ENCODE data around the gene OPA3.

OPA3 gene

GRCh38 chr19:45503909-45504308 is 80.7 kb downstream of the OPA3 start:
- DNase-seq (ENCODE audit: low read depth): no peak

DNA sequence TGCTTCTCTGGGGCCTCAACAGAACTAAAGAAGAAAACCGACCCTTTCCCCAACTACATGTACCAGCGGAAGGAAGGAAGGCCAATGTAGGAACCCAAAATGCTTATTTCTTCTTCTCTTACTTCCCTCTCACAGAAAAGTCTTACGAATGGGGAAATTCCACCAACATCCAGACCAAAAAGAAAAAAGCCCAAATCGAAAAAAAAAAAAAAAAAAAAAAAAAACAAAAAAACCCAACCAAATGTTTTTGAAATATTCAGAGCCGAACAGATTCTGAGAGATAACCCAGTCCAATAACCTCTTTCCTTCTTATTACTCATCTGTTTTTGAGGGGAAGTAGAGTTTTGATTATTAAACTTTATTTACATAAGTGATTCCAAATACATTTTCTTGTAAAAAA is 82.5 kb downstream of the OPA3 start:
- DNase-seq (ENCODE audit: low read depth): no peak

- DNase-seq (ENCODE audit: low read depth): no peak
Observed at GRCh38 chr19:45501730-45502014, 82.9 kb downstream of the OPA3 start.

GRCh38 chr19:45500918-45501729 is 83.5 kb downstream of the OPA3 start:
- no peak for DNase-seq (ENCODE audit: low read depth)

DNA sequence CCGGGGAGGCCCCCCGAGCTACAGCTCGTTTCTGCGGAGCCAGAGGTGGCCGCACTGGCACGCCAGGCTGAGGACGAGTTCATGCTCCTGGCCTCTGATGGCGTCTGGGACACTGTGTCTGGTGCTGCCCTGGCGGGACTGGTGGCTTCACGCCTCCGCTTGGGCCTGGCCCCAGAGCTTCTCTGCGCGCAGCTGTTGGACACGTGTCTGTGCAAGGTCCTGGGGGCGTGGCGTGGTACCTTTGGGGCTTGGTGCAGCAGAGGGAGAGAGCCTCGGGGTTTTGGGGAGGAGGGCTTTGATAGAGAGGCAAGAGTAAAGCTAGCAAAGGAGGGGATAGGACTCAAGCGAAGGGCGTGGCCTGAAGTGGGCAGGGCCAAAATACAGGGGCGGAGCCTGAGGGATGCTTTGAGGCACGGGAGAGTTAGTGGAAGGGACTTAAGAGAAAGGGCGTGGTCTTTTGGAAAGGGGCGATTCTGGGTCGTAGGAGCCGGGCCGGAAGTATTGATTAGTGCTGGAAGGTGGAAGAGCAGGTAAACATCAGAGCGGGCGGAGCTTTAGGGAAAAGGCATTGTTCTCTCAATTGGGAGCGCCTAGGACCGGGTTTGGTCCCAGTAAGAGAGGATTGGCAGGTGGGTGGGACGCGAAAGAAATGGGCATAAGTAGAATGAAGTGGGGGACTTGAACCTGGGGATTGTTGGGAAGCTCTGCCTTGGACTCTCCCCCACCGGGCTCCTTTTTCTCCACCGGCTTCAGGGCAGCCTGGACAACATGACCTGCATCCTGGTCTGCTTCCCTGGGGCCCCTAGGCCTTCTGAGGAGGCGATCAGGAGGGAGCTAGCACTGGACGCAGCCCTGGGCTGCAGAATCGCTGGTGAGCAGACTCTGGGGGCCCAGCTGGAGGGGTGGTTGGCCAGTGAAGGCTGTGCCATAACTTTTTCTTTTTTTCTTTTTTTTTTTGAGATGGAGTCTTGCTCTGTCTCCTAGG is 85.1 kb downstream of the OPA3 start:
- DNase-seq (ENCODE audit: low read depth): no peak

- DNase-seq (ENCODE audit: low read depth): no peak
Observed at GRCh38 chr19:45498411-45499195, 86.0 kb downstream of the OPA3 start, which contains the start of gene PPM1N. PPM1N (plus strand) TSS chr19:45498443; CDS start chr19:45498473, 30 bp downstream.

- DNase-seq (ENCODE audit: low read depth): no peak
Observed at GRCh38 chr19:45497791-45498190, 86.8 kb downstream of the OPA3 start.

DNA sequence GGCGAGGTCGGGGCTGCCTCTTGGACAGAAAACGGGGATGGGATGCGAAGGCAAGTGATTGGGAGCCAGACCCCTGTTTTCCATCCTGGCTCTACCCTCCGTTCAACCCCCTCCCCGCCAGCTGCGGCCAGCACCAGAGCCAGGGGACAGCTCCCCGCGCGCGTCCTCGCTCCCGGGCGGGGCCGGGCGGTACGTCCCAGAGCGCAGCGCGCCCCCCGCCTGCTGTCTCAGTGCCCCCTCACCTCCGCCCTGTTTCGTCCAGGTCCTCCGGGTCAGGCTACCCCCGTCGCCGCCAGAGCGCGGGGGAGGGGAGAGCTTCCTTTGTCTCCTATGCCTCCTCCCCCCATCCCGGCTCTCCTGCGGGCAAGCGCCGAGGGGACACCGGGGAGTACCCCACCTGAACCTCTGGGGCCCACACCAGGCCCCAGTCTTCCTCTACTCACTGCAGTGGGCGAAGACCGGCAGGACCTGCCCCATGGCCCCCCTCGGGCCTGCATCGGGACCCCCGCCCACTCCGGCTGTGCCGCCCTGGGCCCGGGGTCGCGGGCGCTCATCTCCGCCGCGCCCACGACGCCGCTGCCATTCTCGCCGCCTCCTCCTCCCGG is 88.2 kb downstream of the OPA3 start:
- DNase-seq (ENCODE audit: low read depth): no peak

GRCh38 chr19:45495178-45495577 is 89.4 kb downstream of the OPA3 start:
- DNase-seq (ENCODE audit: low read depth): no peak

GRCh38 chr19:45494261-45494916 is 90.2 kb downstream of the OPA3 start:
- DNase-seq (ENCODE audit: low read depth): no peak

DNA sequence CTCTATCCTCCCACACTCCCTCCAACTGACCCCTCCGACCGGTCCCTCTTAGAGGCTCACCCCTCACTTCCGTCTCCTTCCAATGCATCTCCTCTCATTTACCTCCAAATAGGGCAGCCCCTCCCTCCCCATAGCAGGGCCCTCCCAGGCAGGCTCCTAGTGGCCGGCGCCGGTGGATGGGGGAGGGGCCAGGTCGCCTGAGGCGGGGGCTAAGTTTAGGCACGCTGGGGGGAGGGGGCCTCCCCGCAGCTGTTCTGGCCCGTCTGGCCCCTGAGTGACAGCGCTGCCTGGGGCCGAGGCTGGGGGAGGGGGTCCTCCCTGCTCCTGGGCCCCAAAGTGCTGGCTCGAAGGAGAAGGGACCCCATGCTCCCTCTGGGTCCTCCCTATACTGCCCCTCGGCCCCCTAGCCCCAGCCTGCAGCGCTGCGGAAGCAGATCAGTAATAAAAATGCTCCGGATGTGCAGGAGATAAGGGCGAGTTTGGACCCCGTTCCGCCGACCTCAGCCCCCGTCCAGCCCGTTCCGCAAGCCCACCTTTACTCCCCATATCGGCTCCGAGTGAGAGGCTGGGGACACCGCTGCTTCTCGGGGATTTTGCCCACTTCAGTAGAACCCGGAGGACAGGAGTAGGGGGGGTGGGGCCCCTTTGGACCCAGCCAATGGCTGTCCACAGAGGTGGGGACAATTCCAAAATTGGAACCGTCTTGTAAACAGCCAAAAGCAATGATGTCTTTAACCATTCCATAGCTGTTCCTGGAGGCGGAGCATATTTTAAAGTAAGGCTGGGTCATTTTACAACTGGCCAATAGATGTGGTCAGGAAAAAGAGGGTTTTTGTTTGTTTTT is 91.8 kb downstream of the OPA3 start:
- DNase-seq (ENCODE audit: low read depth): no peak

GRCh38 chr19:45492137-45492626 is 92.4 kb downstream of the OPA3 start:
- no peak for DNase-seq (ENCODE audit: low read depth)

DNA sequence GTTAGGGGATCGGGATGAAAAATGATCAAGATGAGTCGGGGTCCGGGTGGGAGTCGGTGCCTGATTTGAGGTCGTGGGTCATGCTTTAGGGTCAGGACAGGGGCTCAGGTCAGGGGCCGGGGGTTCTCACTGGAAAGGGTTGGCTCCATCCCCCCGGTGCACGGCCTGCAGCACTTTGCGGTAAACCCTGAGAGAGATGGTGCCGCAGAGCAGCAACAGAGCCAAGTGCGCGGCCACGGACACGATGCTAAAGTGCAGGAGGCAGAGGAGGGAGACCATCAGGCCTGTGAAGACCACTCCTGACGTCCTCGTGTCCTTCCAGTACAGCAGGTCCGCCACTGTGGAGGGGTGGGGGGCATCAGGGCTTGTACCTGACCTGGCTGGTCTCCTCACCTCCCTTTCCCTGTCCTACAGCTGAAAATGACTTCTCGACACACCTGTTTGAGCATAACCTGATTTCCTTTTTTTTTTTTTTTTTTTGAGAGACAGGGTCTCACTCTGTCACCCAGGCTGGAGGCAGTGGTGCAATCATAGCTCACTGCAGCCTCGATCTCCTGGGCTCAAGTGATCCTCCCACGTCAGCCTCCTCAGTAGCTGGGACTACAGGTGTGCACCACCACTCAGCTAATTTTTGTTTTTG is 95.3 kb downstream of the OPA3 start:
- DNase-seq (ENCODE audit: low read depth): no peak

- DNase-seq (ENCODE audit: low read depth): no peak
Observed at GRCh38 chr19:45488708-45489107, 95.9 kb downstream of the OPA3 start.

DNA sequence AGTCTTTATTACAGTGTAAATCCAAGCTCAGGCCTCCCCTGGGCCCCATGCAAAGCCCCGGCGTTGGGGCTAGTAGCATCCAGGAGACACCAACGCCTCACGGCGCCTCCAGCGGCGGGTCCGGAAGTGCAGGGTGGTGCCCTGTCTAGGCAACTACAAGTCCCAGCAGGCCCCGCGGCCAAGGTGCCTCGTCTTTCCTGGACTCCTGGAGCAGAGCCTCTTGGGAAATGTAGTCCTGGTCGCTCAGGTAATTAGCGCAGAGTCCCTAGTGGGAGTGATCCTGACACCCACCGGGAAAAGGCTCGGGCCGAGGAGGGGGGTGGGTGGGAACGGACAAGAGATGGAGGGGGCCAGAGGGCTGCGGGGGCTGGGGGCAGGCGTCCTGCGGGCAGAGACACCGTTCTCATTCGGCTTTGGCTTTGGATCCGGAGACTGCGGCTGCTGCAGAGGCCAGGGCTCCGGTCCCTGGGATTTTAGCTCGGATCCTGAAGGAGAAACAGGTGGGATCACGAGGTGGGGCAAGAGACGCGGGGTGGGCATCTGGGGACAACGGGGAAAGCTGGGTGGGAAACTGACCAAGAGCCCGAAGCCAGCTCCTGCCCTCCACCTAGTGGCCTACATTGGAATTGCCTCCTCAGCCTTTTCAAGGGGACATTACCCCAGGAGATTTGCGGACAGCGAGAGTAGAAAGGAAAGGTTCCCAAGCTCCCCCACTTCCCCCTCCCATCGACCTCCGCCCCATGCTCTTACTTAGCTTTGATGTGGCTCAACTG is 99.1 kb downstream of the OPA3 start:
- DNase-seq (ENCODE audit: low read depth): peak; percentile 92

- DNase-seq (ENCODE audit: low read depth): no peak
Observed at GRCh38 chr19:45484273-45484945, 100.2 kb downstream of the OPA3 start.

GRCh38 chr19:45483033-45483432 is 101.6 kb downstream of the OPA3 start:
- no peak for DNase-seq (ENCODE audit: low read depth)

All from stromal cell of bone marrow (primary cell).